Measurements from ENCODE around the gene POGLUT3. TPM values are rescaled to one million over a fixed set of nuclear protein-coding genes. Genes with fewer than 3 reads are reported as not detected.

Gene POGLUT3
- total RNA-seq, 1 experiment from 2014 or later = 13.1 TPM

- Histone ChIP-seq H4K91ac (ENCODE audit: insufficient read length, low read depth, low read length) (no peak overlapping the region), H3K9ac (ENCODE audit: extremely low read depth, insufficient read length, low read length) (no peak overlapping the region), H2AK5ac (ENCODE audit: insufficient read length, low read length) (no peak overlapping the region), H3K4me2 (ENCODE audit: insufficient read depth, insufficient read length, low read length) (no peak overlapping the region), H3K56ac (ENCODE audit: insufficient read length, low read depth, low read length) (no peak overlapping the region), H4K8ac (replicated peaks; ENCODE audit: insufficient read length, low read depth, low read length) (no peak overlapping the region), H4K20me1 (ENCODE audit: control insufficient read depth, insufficient read depth, insufficient read length) (no peaks in the 10 kb centered on the region), H2BK15ac (ENCODE audit: low read depth, low read length) (no peak overlapping the region), H2BK12ac (ENCODE audit: insufficient read length, low read depth, low read length) (no peak overlapping the region), H2BK20ac (ENCODE audit: low read depth, low read length, poor library complexity, severe bottlenecking) (no peak overlapping the region), H3K23ac (ENCODE audit: insufficient read length, low read depth, low read length) (no peak overlapping the region), H3K4ac (ENCODE audit: low read depth, low read length) (no peak overlapping the region), H3K27me3 (ENCODE audit: insufficient read depth, low read length) (no peaks in the 10 kb centered on the region), H2AFZ (ENCODE audit: low read length) (no peak overlapping the region), H3K23me2 (ENCODE audit: insufficient read length, low read depth, low read length, poor library complexity, severe bottlenecking) (no peaks in the 10 kb centered on the region), H3K14ac (ENCODE audit: insufficient read depth, low read length) (no peak overlapping the region), H3K4me1 (ENCODE audit: insufficient read depth, low read length) (no peaks in the 10 kb centered on the region), H3K79me2 (ENCODE audit: insufficient read depth, low read length) (no peaks in the 10 kb centered on the region), H2BK120ac (ENCODE audit: low read depth, low read length, poor library complexity, severe bottlenecking) (no peak overlapping the region), H3K27ac (ENCODE audit: insufficient read length, low read depth, low read length) (no peak overlapping the region), H4K5ac (ENCODE audit: insufficient read length, low read depth, low read length) (no peak overlapping the region), H3T11ph (ENCODE audit: low read length) (no peak overlapping the region), H3K79me1 (ENCODE audit: insufficient read depth, low read depth, low read length, poor library complexity, severe bottlenecking) (no peaks in the 10 kb centered on the region), H3K9me3 (ENCODE audit: control insufficient read depth, low read depth, low read length) (peaks cover 10% of the 10 kb centered on the region), H2BK5ac (ENCODE audit: insufficient read length, low read length) (no peak overlapping the region), H3K18ac (ENCODE audit: insufficient read length, low read depth, low read length) (no peak overlapping the region)
- TF ChIP-seq, protein P1, sequence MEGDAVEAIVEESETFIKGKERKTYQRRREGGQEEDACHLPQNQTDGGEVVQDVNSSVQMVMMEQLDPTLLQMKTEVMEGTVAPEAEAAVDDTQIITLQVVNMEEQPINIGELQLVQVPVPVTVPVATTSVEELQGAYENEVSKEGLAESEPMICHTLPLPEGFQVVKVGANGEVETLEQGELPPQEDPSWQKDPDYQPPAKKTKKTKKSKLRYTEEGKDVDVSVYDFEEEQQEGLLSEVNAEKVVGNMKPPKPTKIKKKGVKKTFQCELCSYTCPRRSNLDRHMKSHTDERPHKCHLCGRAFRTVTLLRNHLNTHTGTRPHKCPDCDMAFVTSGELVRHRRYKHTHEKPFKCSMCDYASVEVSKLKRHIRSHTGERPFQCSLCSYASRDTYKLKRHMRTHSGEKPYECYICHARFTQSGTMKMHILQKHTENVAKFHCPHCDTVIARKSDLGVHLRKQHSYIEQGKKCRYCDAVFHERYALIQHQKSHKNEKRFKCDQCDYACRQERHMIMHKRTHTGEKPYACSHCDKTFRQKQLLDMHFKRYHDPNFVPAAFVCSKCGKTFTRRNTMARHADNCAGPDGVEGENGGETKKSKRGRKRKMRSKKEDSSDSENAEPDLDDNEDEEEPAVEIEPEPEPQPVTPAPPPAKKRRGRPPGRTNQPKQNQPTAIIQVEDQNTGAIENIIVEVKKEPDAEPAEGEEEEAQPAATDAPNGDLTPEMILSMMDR (conservative IDR thresholded peaks at IDR 0.05) = no peak
- H3K27me3 Mint-ChIP-seq (ENCODE audit: low read depth) = no peaks in the 10 kb centered on the region
- H3K9me3 Mint-ChIP-seq = peaks cover 2 to 3% of the 10 kb centered on the region in 2 experiments; a peak in 3 of 5 replicates
- peaks cover 10 to 46% (median 17%) of the 10 kb centered on the region in 3 experiments; a peak in 6 of 7 replicates for H3K36me3 Mint-ChIP-seq (ENCODE audit: insufficient read depth in 1 of 3, low read depth in 3 of 3)
- no peak overlapping the region for H3K27ac Mint-ChIP-seq
- H3K4me1 Mint-ChIP-seq = no peaks in the 10 kb centered on the region
- WGBS (ENCODE audit: extremely low coverage, insufficient read length, low lambda C conversion rate) = no CpG with 5 or more reads among the region's 2 CpGs
- H3K4me3 Mint-ChIP-seq = no peak overlapping the region
- no peak for DNase-seq
Measured at GRCh38 chr11:108511851-108512474, 13.8 kb upstream of the POGLUT3 start.

Measured in H9 (cell line).